ENCODE measurements around the gene TCHH. TPM values are rescaled to one million over a fixed set of nuclear protein-coding genes. Genes with fewer than 3 reads are reported as not detected.
"Not testable (repeated sequence)": the region's sequence is repeated elsewhere in the genome, so short reads cannot be mapped to it uniquely, and the experiment has no call there.

TCHH gene
- polyA plus RNA-seq, 5 donors, result 0.06 to 0.21 (median 0.06) TPM

- no peak for DNase-seq
These were observed 2.3 kb downstream of the TCHH start for GRCh38 chr1:152112885-152113432.

- DNase-seq, result no peak
These were observed 3.0 kb downstream of the TCHH start for GRCh38 chr1:152112101-152112884.

DNA sequence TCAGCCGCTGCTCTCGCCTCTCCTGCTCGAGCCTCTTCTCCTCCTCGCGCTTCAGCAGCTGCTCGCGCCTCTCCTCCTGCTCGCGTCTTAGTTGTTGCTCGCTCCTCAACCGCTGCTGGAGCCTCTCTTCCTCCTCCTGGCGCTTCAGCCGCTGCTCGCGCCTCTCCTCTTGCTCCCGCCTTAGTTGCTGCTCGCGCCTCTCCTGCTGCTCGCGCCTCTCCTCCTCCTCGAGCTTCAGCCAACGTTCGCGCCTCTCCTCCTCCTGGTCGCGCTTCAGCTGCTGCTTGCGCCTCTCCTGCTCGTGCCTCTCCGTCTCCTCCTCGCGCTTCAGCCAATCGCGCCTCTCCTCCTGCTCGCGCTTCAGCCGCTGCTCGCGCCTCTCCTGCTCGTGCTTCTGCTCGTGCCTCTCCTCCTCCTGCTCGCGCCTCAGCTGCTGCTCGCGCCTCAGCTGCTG, 3.7 kb downstream of the TCHH start:
- no peak for DNase-seq

- DNase-seq, result no peak
These were observed 4.3 kb downstream of the TCHH start for GRCh38 chr1:152110860-152111514.

GRCh38 chr1:152110365-152110859, 4.8 kb downstream of the TCHH start:
- DNase-seq, result no peak

GRCh38 chr1:152109998-152110294, 5.3 kb downstream of the TCHH start:
- no peak for DNase-seq

DNA sequence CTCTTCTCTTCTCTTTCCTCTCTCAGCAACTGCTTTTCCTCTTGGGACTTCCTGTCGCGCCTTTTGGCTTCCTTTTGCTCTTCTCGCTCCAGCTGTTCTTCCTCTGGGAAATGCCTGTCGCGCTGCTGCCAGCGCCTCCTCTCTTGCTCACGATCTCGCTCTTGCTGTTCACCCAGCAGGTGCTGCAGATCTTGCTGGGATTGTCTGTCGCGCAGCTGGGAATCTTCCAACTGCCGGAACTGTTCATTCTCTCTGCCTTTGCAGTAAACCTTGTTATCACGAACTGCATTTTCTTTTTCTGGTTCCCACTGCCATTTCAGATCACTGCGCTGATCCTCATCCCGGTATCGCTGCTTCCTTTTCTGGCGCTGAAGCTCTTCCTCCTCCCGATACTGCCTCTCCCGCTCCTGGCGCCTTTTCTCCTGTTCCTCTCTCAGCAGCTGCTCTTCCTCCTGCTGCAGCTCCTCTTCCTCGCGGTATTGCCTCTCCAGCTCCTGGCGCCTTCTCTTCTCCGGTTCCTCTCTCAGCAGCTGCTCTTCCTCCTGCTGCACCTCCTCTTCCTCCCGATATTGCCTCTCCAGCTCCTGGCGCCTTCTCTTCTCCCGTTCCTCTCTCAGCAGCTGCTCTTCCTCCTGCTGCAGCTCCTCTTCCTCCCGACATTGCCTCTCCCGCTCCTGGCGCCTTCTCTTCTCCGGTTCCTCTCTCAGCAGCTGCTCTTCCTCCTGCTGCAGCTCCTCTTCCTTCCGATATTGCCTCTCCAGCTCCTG, 5.8 kb downstream of the TCHH start:
- no peak for DNase-seq

DNA sequence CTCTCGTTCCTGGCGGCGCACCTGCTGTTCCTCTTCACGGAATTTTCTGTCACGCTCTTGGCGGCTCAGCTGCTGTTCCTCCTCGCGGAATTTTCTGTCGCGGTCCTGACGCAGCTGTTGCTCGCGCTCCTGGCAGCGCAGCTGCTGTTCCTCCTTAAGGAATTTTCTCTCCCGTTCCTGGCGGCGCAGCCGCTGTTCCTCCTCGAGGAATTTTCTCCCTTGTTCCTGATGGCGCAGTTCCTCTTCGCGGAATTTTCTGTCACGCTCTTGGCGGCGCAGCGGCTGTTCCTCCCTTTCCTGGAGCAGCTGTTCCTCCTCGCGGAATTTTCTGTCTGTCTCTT, 6.4 kb downstream of the TCHH start:
- no peak for DNase-seq

GRCh38 chr1:152107984-152108881, 7.0 kb downstream of the TCHH start:
- no peak for DNase-seq

GRCh38 chr1:152107031-152107983, 7.9 kb downstream of the TCHH start:
- DNase-seq, result no peak

DNA sequence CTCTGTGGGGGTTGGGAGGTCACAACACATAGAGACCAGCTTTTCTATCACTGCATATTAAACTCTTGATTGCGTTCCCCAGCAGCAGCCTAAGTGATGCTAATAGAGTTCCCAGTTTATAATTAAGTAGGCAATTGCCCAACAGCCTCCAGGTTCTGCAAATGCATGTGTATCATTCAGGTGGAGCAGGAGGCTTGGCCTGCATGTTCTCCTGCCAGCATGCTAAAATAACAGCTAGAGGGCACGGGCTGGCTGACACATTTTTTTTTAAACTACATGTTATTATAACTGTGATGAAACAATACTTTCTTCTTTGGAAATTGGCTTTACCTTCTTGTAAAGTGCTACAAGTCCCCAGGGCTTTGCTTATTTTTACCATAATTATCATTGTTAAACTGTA, 10.4 kb downstream of the TCHH start:
- no peak for DNase-seq

GRCh38 chr1:152096931-152097330, 18.3 kb downstream of the TCHH start:
- no peak for DNase-seq

DNA sequence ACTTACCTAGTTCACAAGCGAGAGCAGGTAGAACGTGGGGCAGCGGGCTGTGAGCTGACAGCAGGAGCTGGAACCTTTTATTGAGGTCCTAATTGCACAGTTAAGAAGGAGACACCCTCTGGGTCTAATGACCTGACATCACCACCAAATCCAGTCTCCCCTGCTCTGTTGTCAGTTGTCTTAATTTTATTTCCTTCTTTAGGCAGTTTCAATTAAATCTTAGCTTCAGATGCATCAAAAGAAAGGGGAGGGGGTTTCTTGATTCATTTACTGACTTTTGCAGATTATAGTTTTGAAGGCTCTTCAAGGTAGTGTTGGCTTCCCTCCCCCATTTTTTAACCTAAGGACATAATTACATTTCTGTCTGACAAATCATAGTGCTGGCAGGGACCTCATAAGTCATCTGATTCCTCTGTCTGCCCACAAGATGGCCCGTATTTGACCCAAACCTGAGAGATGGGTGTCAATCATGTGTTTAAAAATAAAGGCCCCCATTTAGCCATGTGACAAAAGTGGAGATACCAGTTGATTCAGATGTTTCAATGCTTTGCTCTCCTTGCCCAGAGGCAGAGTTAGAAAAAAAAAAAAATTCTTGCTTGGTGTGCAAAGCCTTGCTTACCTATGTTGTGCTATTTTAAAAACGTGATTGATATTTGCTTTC, 26.1 kb downstream of the TCHH start, which contains the start of gene TCHHL1:
TCHHL1 (minus strand) TSS at position 51 of the 661 bp plus-strand sequence. CDS start 921 bp downstream, outside the sequence.
- no peak for DNase-seq

DNA sequence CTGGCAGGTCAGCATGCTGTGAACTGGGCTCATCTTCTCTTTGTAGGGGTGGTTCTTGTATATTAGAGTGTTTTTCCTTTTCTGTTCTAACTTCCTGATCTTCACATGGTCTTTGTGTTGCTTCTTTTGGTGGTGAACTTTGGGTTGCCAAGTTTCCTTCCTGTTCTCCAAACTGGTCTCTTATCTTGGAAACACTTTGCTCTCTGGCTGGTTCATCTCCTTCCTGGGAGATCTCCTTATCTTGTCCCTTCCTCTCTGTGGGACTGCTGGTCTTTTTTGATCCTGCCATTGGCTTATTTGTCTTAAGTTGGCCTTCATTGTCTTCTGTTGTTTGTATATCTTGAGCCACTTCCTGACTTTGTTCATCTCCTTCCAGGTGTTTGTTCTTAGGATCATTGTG, 28.5 kb downstream of the TCHH start:
- DNase-seq, result no peak

GRCh38 chr1:152084853-152085252, 30.4 kb downstream of the TCHH start:
- DNase-seq, result no peak

DNA sequence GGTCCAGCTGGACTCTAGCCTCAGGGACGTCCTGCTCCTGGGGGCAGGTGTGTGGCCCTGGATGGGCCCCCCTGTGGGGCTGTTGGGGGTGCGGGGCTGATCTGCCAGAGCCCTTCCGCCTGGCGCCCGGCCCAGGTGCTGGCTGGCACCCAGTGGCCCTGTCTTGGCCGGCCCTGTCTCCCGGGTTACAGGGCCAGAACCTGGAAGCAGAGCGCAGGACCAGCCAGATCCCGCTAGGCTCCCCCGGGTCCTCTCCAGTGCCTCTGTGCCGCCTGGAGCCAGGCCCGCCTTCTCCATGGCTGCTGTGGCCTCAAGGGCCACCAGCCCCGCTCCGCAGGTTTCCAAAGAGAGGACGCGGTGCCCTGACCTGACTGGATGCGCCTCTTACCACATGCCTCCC, 34.2 kb downstream of the TCHH start:
- DNase-seq, result not testable (repeated sequence)

DNA sequence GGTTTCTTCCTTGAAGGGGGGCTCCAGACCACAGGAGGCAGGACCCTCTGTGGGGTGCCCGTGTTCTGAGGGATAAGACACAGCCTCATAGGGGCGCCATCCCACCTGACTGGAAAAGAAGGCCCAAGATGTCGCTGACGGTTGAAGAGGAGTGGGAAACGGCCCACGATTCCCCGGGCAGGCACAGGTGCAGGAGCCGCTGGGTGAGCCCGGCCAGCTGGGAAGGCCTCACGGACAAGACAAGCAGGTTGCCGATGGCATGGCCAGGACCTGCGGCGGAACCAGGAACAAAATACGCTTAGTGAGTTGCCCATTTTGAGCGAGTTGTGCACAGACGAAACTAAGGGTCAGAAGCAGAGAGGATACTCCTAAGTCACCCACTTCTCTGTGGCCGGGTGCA, 34.8 kb downstream of the TCHH start:
- not testable (repeated sequence) for DNase-seq

DNA sequence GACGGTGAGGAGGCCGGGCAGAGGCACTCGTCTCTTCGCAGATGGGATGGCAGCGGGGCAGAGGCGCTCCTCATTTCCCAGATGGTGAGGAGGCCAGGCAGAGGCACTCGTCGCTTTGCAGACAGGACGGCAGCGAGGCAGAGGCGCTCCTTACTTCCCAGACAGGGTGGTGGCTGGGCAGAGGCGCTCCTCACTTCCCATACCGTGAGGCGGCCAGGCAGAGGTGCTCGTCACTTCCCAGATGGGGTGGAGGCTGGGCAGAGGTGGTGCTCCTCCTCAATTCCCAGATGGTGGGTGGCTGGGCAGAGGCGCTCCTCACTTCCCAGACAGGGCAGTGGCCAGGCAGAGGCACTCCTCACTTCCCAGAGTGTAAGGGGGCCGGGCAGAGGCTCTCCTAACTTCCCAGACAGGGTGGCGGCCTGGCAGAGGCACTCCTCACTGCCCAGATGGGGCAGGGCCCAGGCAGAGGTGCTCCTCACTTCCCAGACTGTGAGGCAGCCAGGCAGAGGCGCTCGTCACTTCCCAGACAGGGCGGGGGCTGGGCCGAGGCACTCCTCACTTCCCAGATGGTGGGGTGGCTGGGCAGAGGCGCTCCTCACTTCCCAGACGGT, 36.3 kb downstream of the TCHH start:
- DNase-seq, result no peak

GRCh38 chr1:152072311-152072710, 42.9 kb downstream of the TCHH start:
- DNase-seq, result no peak

Data from right lung (tissue), 5 donors.